T-helper 1 cell treated with Interleukin-12 subunit alpha and Interleukin-12 subunit beta and Interleukin-4 antibody, amounts not matched to agents 30 ng/mL and 1 ng/mL, for 36 hours (primary cell): ENCODE data around the gene NKAPD1. TPM values are rescaled to one million over a fixed set of nuclear protein-coding genes. Genes with fewer than 3 reads are reported as not detected.
"Not testable (repeated sequence)": the region's sequence is repeated elsewhere in the genome, so short reads cannot be mapped to it uniquely, and the experiment has no call there.

Experiments used
- intact Hi-C: fragments of 100-400 bp; cut with micrococcal nuclease; formaldehyde crosslinking; loops from one replicate; pipeline ENCODE4 v1.15.1; 2024
- total RNA-seq: library from RNA; stranded (reverse); gene quantifications from 2 replicates; pipeline ENCODE4 v1.2.3, GENCODE V29; 2022

Gene NKAPD1
- total RNA-seq, 1 donor from 2014 or later, result 22.5 TPM

DNA sequence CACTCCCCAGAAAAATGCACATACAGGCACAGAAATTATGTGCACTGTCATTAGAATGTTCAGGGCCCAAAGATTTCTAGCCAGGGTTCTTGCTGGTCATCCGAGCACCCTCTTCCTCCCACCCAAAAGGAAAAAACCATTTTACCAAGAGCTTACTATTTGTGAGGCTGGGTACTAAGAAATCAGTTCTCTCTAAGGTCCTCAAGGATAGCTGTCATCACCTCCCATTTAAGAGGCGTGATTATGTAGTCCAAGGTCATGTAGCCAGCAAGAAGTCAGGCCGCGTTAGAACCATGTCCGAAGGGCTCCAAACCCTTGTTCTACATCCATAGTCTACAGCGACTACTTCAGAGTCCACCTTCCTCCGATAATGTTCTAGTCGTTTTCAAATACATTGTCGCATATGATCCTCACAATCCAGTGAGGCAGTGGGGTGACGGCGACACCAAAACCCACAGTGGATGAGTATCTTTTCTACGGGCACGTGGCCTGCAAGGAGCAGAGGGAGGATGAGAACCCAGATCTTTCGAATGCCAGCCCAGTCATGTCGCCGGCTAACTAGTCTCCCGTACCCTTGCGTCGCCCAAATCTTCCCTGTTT is 11.8 kb downstream of the NKAPD1 start:
- intact Hi-C loops, result loop anchor here (1.0 to 10.0 kb wide), 12 partner anchors 12 to 1789 kb away; partner anchors contain the start of genes ALG9, CFAP68, DLAT and FDXACB1

GRCh38 chr11:112086422-112087191 is 12.5 kb downstream of the NKAPD1 start, which contains the start of the genes SDHD and TIMM8B:
Gene SDHD, plus strand, starts transcription at chr11:112086873. Its CDS starts 35 bp downstream, at chr11:112086908.
Gene TIMM8B, minus strand, starts transcription at chr11:112086756. Its CDS starts 33 bp downstream, at chr11:112086723.
- intact Hi-C loops, result loop anchor here (1.0 to 10.0 kb wide), 12 partner anchors 12 to 1788 kb away; partner anchors contain the start of genes ALG9, CFAP68, DLAT and FDXACB1

GRCh38 chr11:112087212-112087611 is 13.1 kb downstream of the NKAPD1 start:
- intact Hi-C loops, result loop anchor here (2.0 to 10.0 kb wide), 4 partner anchors 216 to 1788 kb away; partner anchors contain the start of genes ALG9, SIK2, USP28 and ZW10

DNA sequence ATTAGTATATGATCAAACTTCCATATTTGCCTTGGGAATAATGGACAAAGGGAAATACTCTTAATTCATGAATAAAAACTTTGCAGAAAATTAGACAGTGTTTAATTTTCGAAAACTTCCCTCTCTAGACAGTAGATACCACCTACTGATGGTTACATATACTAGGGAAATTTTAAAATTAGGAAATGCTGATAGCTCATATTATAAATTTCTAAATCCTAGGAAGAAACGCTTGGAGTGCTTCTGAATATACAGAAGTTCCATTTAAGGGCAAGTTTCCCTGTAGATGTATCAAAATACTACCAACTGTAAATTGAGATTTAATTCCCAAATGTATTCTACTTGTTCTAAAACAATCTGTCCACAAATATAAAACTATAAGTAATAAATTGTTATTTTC is 21.2 kb downstream of the NKAPD1 start:
- intact Hi-C loops, result not testable (repeated sequence)

GRCh38 chr11:112096194-112096593 is 22.1 kb downstream of the NKAPD1 start:
- intact Hi-C loops, result no loop called here

DNA sequence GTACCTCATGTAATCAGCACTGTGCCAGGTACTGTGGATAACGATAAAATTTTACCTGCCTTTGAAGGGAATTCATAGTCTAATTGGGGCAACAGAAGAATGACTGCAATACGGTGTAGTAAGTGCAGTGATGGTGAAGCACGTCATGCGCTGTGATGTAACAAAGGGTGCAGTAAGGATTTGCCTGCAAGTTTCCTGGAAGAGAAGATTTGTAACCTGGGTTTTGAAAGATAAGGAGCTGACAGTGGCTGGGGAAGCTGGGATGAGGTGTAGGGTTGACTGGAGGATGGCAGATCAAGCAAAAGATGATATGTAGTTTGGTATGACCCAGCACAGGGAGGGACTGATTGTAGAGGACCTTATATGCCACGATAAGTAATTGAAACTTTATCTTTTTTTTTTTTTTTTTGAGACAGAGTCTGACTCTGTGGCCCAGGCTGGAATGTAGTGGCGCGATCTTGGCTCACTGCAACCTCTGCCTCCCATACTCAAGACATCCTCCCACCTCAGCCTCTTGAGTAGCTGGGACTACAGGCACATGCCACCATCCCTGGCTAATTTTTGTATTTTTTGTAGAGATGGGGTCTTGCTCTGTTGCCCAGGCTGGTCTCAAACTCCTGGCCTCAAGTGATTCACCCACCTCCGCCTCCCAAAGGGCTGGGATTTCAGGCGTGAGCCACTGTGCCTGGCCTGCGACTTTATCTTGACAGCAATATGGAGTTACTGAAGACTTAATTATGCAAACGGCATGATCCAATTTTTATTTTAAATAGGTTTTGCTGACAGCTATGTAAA is 23.8 kb downstream of the NKAPD1 start:
- intact Hi-C loops, result no loop called here

GRCh38 chr11:112100462-112100861 is 26.4 kb downstream of the NKAPD1 start:
- intact Hi-C loops, result no loop called here

GRCh38 chr11:112103446-112103845 is 29.3 kb downstream of the NKAPD1 start:
- intact Hi-C loops, result no loop called here

DNA sequence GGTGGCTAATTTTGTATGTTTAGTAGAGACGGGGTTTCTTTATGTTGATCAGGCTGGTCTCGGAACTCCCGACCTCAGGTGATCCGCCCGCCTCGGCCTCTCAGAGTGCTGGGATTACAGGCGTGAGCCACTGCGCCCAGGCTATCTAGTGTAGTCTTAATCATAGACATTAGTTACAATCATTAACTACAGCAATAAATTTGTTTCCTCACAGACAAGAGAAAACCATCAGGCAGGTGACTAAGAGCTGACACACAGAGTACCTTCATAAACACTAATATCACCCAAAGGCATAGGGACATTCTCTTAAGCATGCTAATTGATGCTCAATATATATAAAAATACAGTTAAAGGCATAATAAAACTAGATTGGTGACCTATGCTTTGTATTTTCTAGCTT is 32.0 kb downstream of the NKAPD1 start:
- intact Hi-C loops, result no loop called here

DNA sequence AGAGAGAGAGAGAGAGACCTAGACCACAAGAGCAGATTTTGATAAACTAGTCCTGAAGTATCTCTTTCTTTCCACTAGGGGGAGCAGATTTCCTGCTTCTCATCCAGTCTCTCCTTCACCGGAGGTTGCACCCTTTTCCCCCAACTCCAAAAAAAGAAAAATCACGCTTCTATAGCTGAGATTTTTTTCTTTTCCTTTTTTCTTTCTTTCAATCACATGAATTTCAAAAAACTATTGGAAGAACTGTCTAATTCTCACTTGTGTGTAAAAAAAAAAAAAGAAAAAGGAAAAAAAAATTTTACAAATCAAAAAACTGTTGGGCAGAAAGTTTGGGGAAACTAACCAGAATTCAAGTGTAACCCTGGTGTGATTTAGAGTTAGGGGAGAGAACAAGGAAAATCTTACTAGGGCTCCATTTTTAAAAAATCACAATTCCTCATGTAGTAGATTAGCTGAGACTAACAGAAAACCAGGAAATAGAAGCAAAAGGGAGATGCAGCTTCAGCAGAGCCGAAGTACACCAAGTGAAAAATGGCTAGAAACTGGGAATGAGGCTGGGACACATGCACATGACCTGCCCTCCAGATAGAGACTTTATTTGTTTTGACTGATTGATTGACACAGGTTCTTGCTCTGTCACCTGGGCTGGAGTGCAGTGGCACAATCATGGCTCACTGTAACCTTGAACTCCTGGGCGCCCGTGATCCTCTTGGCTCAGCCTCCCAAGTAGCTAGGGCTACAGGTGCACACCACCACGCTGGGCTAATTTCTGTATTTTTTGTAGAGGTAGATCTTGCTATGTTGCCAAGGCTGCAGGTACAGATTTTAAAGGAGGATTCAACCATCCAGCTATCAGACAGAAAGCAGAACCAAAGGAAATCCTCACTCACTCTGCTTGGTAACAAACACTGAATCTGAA is 39.7 kb downstream of the NKAPD1 start:
- intact Hi-C loops, result loop anchor here (1.0 kb wide), 3 partner anchors 62 to 182 kb away; partner anchors contain the start of gene BCO2

GRCh38 chr11:112114460-112114859 is 40.4 kb downstream of the NKAPD1 start:
- intact Hi-C loops, result no loop called here

GRCh38 chr11:112115386-112115785 is 41.3 kb downstream of the NKAPD1 start:
- intact Hi-C loops, result no loop called here

GRCh38 chr11:112118176-112118575 is 44.1 kb downstream of the NKAPD1 start:
- intact Hi-C loops, result no loop called here

DNA sequence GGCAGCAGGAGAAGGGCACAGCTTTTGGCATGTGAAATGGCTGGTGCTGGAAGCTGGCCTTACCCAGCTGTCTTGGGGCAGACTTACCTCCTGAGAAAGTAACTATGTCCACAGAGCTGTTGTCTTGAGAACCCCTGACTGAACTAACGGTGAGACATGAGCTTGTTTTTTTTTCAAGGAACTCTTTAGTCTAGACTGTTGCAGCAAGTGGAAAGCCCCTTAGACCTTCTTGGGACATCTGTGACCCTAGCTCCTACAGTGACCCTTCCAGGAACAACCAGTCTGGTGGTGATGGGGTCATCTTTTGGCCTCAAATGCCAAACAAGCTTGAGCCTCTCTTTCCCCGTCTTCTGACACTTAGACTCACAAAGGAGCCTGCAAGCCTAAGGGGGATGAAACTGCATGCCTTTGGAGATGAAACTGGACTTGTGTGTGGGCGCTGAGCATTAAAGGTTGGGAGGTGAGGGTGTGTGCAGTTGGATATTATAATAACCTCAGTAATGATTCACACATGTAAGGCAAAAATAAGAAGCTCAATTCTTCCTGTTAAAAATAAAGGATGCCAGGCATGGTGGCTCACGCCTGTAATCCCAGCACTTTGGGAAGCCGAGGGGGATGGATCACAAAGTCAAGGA is 48.0 kb downstream of the NKAPD1 start:
- intact Hi-C loops, result no loop called here

DNA sequence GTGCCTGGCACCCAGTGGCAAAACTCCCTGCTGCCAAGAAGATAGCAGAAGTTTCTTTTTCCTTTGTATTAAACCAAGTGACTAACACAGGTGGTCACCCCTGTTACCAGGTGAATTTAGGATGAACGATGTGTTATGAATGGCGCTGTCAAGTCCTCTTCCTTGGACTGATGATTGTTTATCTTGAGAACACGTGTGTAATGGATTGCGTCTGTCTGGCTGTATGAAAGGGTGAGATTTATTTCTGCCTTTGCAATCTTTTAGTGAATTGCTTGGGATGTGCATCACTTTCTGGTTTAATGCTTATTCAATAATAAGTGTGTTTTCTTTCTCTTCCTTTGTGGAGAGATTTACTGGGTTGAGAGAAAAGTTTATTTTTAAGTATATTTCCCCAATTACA is 49.0 kb downstream of the NKAPD1 start:
- intact Hi-C loops, result no loop called here

DNA sequence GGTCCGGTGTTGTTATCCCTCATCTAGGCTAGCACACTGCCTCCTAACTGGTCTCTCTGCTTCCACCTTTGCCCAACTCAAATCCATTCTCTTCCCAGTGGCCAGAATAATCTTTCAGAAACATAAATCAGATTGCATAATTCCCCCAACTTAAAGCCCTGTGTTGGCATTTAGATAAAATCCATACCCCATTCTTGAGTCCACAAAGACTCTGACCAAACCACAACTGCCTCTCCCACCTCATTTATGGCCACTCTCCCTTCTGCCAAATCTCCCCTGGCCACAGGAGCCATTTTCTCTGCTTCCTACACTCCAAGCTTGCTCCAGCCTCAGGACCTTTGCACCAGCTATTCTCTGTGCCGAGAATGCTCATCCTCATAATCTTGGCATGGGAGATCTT is 53.0 kb downstream of the NKAPD1 start:
- intact Hi-C loops, result no loop called here

GRCh38 chr11:112128483-112129121 is 54.5 kb downstream of the NKAPD1 start:
- intact Hi-C loops, result no loop called here

- intact Hi-C loops, result no loop called here
Observed at GRCh38 chr11:112129656-112130055, 55.6 kb downstream of the NKAPD1 start.

- intact Hi-C loops, result no loop called here
Observed at GRCh38 chr11:112132737-112133136, 58.6 kb downstream of the NKAPD1 start.
